SH-SY5Y (cell line): ENCODE results near the gene RASD2.

ENCODE experiments used
- GATA2 ChIP-seq: IDR thresholded peaks from 2 replicates; pipeline ENCODE4 v1.6.1; 2011; ENCODE audit warnings: mild to moderate bottlenecking, low read depth, low read length
- GATA3 ChIP-seq: IDR thresholded peaks from 2 replicates; pipeline ENCODE4 v1.6.1; 2011; ENCODE audit warnings: low read depth, mild to moderate bottlenecking, low read length, moderate library complexity

DNA sequence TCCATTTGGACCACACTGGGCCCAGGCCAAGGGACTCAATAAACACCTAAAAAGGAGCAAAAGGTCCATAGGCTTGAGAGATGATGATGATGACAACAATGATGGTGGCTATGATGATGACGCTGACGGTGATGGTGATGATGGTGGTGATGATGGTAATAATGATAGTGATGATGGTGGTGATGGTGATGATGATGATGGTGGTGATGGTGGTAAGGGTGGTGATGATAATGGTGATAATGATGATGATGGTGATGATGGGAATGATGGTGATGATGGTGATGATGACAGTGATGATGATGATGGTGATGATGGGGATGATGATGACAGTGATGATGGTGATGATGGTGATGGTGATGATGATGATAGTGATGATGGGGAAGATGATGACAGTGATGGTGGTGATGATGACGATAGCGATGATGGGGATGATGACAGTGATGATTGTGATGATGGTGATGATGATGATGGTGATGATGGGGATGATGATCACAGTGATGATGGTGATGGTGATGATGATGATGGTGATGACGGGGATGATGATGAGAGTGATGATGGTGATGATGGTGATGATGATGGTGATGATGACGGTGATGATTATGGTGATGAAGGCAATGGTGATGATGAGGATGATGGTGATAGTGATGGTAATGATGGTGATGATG lies 7.1 kb upstream of the RASD2 start:
- TF ChIP-seq GATA2 = no peak
- no peak for TF ChIP-seq GATA3
